A673 (cell line): Measurements from ENCODE around the gene FAM234B. TPM values are rescaled to one million over a fixed set of nuclear protein-coding genes. Genes with fewer than 3 reads are reported as not detected.
A peak's percentile ranks its signal among the peaks of the same experiment; 100 is the strongest.

Source experiments
- BruUV-seq: library from RNA; stranded (reverse); fragments of 400-500 nt; replicated peaks from 2 replicates; lab custom pipeline; 2021; lab: Mats Ljungman, UMichigan
- CTCF ChIA-PET: fragments of 300-600 bp; sonication (Branson Sonifier 250); formaldehyde crosslinking; loops from one replicate; lab custom pipeline; 2022; ENCODE audit warnings: antibody characterized with exemption; lab: Charles Lee
- POLR2A ChIA-PET: fragments of 300-600 bp; sonication (Branson Sonifier 250); formaldehyde crosslinking; loops from one replicate; lab custom pipeline; 2022; ENCODE audit warnings: antibody characterized with exemption; ENCODE audit not compliant: low non-redundant PET; lab: Charles Lee
- DNase-seq: peaks from one replicate; pipeline ENCODE4 v3.0.0-alpha.2; 2015; ENCODE audit warnings: low spot score
- H3K27ac ChIP-seq: fragments of 200-600 bp; sonication (generic); 2 replicates; pipeline ENCODE4 v1.5.1; 2016; ENCODE audit warnings: mixed run types, low read depth, mild to moderate bottlenecking, mixed read lengths, antibody characterized with exemption, low read length; ENCODE audit not compliant: poor library complexity, severe bottlenecking
- H3K27me3 ChIP-seq: fragments of 200-600 bp; sonication (generic); replicated peaks from 2 replicates; pipeline ENCODE4 v1.6.1; 2017; ENCODE audit warnings: mixed run types, low read depth, mild to moderate bottlenecking, mixed read lengths, antibody characterized with exemption, low read length; ENCODE audit not compliant: insufficient read depth, poor library complexity
- H3K36me3 ChIP-seq: fragments of 200-600 bp; sonication (generic); 2 replicates; pipeline ENCODE4 v1.6.1; 2016; ENCODE audit warnings: mixed run types, mild to moderate bottlenecking, mixed read lengths, antibody characterized with exemption, low read length; ENCODE audit not compliant: insufficient read depth, poor library complexity, severe bottlenecking
- H3K4me1 ChIP-seq: fragments of 200-600 bp; sonication (generic); 2 replicates; pipeline ENCODE4 v1.6.1; 2017; ENCODE audit warnings: mixed run types, mild to moderate bottlenecking, mixed read lengths, antibody characterized with exemption, low read length; ENCODE audit not compliant: insufficient read depth, poor library complexity, severe bottlenecking
- H3K4me3 ChIP-seq: fragments of 200-600 bp; sonication (generic); 2 replicates; pipeline ENCODE4 v1.5.1; 2016; ENCODE audit warnings: low read depth, mixed run types, mild to moderate bottlenecking, mixed read lengths, low read length; ENCODE audit not compliant: poor library complexity, severe bottlenecking
- H3K9me3 ChIP-seq: fragments of 200-600 bp; sonication (generic); 2 replicates; pipeline ENCODE4 v1.6.1; 2016; ENCODE audit warnings: mixed run types, low read depth, mild to moderate bottlenecking, mixed read lengths, antibody characterized with exemption, low read length; ENCODE audit not compliant: poor library complexity, severe bottlenecking
- EZH2 ChIP-seq: fragments of 200-600 bp; sonication (generic); IDR thresholded peaks from 2 replicates; pipeline ENCODE4 v1.6.1; 2017; ENCODE audit warnings: borderline replicate concordance, low read depth, mild to moderate bottlenecking, mixed read lengths, antibody characterized with exemption, low read length; ENCODE audit not compliant: poor library complexity, severe bottlenecking
- intact Hi-C: fragments of 100-400 bp; cut with micrococcal nuclease; formaldehyde crosslinking; loops from one replicate; pipeline ENCODE4 v1.10.0; 2022; ENCODE audit not compliant: unreplicated experiment
- total RNA-seq: library from RNA; stranded (reverse); gene quantifications from 2 replicates; pipeline ENCODE4 v1.2.3, GENCODE V29; 2021
- TF ChIP-seq, protein P1 (sequence below): fragments of 300-800, 200-600 bp; sonication (generic); conservative IDR thresholded peaks from 2 replicates; pipeline ENCODE4 v1.5.1; 2017; ENCODE audit warnings: low read depth, mild to moderate bottlenecking, antibody characterized with exemption, low read length, moderate library complexity, mixed read lengths

Gene FAM234B
- total RNA-seq, 1 experiment from 2014 or later = 11.8 TPM

DNA sequence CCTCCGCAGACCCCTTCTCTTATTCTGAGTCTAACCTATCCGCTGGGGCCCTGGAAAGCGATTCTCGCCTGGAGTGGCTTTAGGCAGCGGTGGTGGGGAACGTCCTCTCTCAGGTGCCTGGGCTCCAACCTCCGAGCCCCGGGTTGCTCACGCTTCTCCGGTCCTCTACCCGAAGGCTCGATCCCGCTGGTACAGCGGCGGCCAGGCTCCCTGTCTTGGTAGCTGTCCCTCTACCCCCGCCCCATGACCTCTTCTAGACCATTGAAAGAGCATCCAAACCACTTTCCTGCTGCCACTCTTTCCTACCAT lies 43.6 kb upstream of the FAM234B start:
- CTCF ChIA-PET = interaction anchor here (0.8 kb wide), 1 partner anchor 211 kb away, joined by 4 read pairs; no protein-coding TSS in a partner anchor

DNA sequence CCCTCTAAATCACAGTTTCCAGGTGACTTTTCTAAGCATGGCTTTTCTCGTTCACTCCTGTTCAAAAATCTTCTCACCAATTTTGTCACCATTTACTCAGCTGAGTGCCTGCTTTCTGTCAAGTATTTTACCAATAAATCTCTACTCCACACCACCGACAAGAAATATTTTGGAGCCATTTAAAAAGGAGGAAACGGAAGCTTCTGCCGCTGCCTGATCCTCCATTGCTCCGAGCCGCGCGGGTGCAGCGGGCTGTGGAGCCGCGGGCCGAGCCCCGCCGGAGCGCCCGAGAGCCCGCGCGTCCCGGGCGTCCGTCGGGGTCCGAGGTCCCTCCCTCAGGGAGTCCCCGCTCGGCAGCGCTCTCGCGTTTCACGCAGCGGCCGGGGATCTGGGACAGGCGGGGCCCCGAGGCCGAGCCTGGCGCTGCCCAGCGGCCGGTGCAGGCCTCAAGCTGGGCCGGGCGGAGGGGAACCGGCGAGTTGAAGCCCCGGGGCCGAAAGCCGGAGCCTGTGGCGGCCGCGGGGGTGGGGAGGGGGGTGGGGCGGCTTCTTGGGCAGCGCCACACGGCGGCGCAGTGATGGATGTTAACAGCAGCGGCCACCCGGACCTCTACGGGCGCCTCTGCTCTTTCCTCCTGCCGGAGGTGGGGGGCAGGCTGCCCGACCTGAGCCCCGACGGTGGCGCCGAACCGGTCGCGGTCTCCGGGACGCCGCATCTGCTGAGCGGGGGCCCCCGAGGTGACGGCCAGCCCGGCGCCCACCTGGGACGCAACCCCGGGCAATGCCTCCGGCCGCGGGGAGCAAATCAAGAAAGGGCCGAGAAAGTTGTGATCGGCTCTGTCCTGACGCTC lies 43.0 kb upstream of the FAM234B start:
- intact Hi-C loops = loop anchor here (2.0 kb wide), 1 partner anchor 98 kb away; no protein-coding TSS in a partner anchor
- Histone ChIP-seq H3K36me3 (no peaks in the 10 kb centered on the region), H3K4me3 (peak overlapping the region; percentile 84), H3K4me1 (no peaks in the 10 kb centered on the region), H3K9me3 (no peaks in the 10 kb centered on the region), H3K27me3 (no peaks in the 10 kb centered on the region), H3K27ac (peak overlapping the region; percentile 78)
- BruUV-seq = no TSS peak
- CTCF ChIA-PET = interaction anchor here (0.8 kb wide), 1 partner anchor 211 kb away, joined by 4 read pairs; no protein-coding TSS in a partner anchor
- TF ChIP-seq EZH2 = no peak
- TF ChIP-seq, protein P1, sequence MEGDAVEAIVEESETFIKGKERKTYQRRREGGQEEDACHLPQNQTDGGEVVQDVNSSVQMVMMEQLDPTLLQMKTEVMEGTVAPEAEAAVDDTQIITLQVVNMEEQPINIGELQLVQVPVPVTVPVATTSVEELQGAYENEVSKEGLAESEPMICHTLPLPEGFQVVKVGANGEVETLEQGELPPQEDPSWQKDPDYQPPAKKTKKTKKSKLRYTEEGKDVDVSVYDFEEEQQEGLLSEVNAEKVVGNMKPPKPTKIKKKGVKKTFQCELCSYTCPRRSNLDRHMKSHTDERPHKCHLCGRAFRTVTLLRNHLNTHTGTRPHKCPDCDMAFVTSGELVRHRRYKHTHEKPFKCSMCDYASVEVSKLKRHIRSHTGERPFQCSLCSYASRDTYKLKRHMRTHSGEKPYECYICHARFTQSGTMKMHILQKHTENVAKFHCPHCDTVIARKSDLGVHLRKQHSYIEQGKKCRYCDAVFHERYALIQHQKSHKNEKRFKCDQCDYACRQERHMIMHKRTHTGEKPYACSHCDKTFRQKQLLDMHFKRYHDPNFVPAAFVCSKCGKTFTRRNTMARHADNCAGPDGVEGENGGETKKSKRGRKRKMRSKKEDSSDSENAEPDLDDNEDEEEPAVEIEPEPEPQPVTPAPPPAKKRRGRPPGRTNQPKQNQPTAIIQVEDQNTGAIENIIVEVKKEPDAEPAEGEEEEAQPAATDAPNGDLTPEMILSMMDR = peak; percentile 36
- peak; percentile 52 for DNase-seq
- POLR2A ChIA-PET = no interaction called here

More for the DNA sequence above, 43.6 kb upstream of the FAM234B start:
- peak overlapping the region; percentile 84 for H3K4me3 ChIP-seq
- TF ChIP-seq, protein P1 = no peak
- TF ChIP-seq EZH2 = no peak
- H3K27me3 ChIP-seq = no peaks in the 10 kb centered on the region
- H3K27ac ChIP-seq = peak overlapping the region; percentile 78
- no TSS peak for BruUV-seq
- H3K9me3 ChIP-seq = no peaks in the 10 kb centered on the region
- H3K36me3 ChIP-seq = no peaks in the 10 kb centered on the region
- POLR2A ChIA-PET = no interaction called here
- no peak for DNase-seq
- intact Hi-C loops = loop anchor here (2.0 kb wide), 1 partner anchor 98 kb away; no protein-coding TSS in a partner anchor
- H3K4me1 ChIP-seq = no peaks in the 10 kb centered on the region

- H3K4me1 ChIP-seq = no peaks in the 10 kb centered on the region
- H3K9me3 ChIP-seq = no peaks in the 10 kb centered on the region
- H3K36me3 ChIP-seq = no peaks in the 10 kb centered on the region
- TF ChIP-seq, protein P1 = no peak
- TF ChIP-seq EZH2 = no peak
- H3K27ac ChIP-seq = no peak overlapping the region
- intact Hi-C loops = loop anchor here (2.0 kb wide), 1 partner anchor 97 kb away; no protein-coding TSS in a partner anchor
- no peaks in the 10 kb centered on the region for H3K27me3 ChIP-seq
- DNase-seq = no peak
- BruUV-seq = no TSS peak
- CTCF ChIA-PET = no interaction called here
- POLR2A ChIA-PET = no interaction called here
- H3K4me3 ChIP-seq = peak overlapping the region; percentile 84
These were observed 42.5 kb upstream of the FAM234B start for GRCh38 chr12:13001775-13002040.
